HepG2 (cell line): ENCODE measurements around the gene CXXC5. TPM values are rescaled to one million over a fixed set of nuclear protein-coding genes. Genes with fewer than 3 reads are reported as not detected.

Experiments used
- ADNP ChIP-seq: sonication (generic); formaldehyde crosslinking; IDR thresholded peaks from 2 replicates; pipeline ENCODE4 v1.4.0; 2020; ENCODE audit warnings: missing genetic modification reagents
- CBX5 ChIP-seq: sonication (generic); formaldehyde crosslinking; IDR thresholded peaks from 2 replicates; pipeline ENCODE4 v1.4.0; 2020; ENCODE audit warnings: missing genetic modification reagents, borderline replicate concordance
- CSRNP1 ChIP-seq: sonication (generic); formaldehyde crosslinking; IDR thresholded peaks from 2 replicates; pipeline ENCODE4 v1.8.1; 2023; ENCODE audit warnings: mild to moderate bottlenecking, missing genetic modification reagents
- EP300 ChIP-seq, 3 experiments: sonication (generic) in 1 of 3; formaldehyde crosslinking in 1 of 3; IDR thresholded peaks; 2 replicates each; pipeline versions ENCODE4 v1.5.1 to v1.6.1; 2011 to 2020; ENCODE audit warnings: low read depth in 2 of 3, low read length in 2 of 3, borderline replicate concordance in 1 of 3, improper control_type of control experiment in 1 of 3, mild to moderate bottlenecking in 1 of 3, missing genetic modification reagents in 1 of 3, moderate library complexity in 1 of 3
- HIC2 ChIP-seq: sonication (generic); formaldehyde crosslinking; IDR thresholded peaks from 2 replicates; pipeline ENCODE4 v1.9.0; 2022; ENCODE audit warnings: low read depth, missing genetic modification reagents
- HINFP ChIP-seq: sonication (generic); formaldehyde crosslinking; IDR thresholded peaks from 2 replicates; pipeline ENCODE4 v1.4.0; 2020; ENCODE audit warnings: low read depth, mild to moderate bottlenecking, missing genetic modification reagents
- HIVEP1 ChIP-seq: sonication (generic); formaldehyde crosslinking; IDR thresholded peaks from 2 replicates; pipeline ENCODE4 v1.4.0; 2020; ENCODE audit warnings: mild to moderate bottlenecking, missing genetic modification reagents
- MLLT10 ChIP-seq: sonication (generic); formaldehyde crosslinking; IDR thresholded peaks from 2 replicates; pipeline ENCODE4 v1.4.0; 2020; ENCODE audit warnings: missing genetic modification reagents
- POGZ ChIP-seq: sonication (generic); formaldehyde crosslinking; IDR thresholded peaks from 2 replicates; pipeline ENCODE4 v1.4.0; 2020; ENCODE audit warnings: mild to moderate bottlenecking, missing genetic modification reagents
- SALL1 ChIP-seq: sonication (generic); formaldehyde crosslinking; IDR thresholded peaks from 2 replicates; pipeline ENCODE4 v1.8.0; 2022; ENCODE audit warnings: mild to moderate bottlenecking, missing genetic modification reagents
- SRY ChIP-seq: sonication (generic); formaldehyde crosslinking; IDR thresholded peaks from 2 replicates; pipeline ENCODE4 v1.8.0; 2022; ENCODE audit warnings: mild to moderate bottlenecking, missing genetic modification reagents
- STAG1 ChIP-seq: sonication (generic); formaldehyde crosslinking; IDR thresholded peaks from 2 replicates; pipeline ENCODE4 v1.4.0; 2020; ENCODE audit warnings: missing genetic modification reagents
- TARDBP ChIP-seq: sonication (generic); formaldehyde crosslinking; IDR thresholded peaks from 2 replicates; pipeline ENCODE4 v1.8.0; 2022; ENCODE audit warnings: mild to moderate bottlenecking, missing genetic modification reagents
- TFAP4 ChIP-seq: sonication (generic); IDR thresholded peaks from 2 replicates; pipeline ENCODE4 v1.6.1; 2016; ENCODE audit warnings: low read depth, borderline replicate concordance
- ZNF513 ChIP-seq: sonication (generic); formaldehyde crosslinking; conservative IDR thresholded peaks from 2 replicates; pipeline ENCODE4 v1.5.0; 2020; ENCODE audit warnings: missing genetic modification reagents
- ZNF547 ChIP-seq: sonication (generic); formaldehyde crosslinking; IDR thresholded peaks from 2 replicates; pipeline ENCODE4 v1.5.1; 2020; ENCODE audit warnings: mild to moderate bottlenecking, missing genetic modification reagents
- polyA plus RNA-seq, 8 experiments: library from polyadenylated mRNA; depleted of rRNA in 3 of 8; stranded (reverse) in 7 of 8; unstranded in 1 of 8; fragments of >200 nt; fragmentation: Illumina TruSeq in 4 of 8; extraction: Trizol in 4 of 8; gene quantifications; 2 replicates each; pipeline versions ENCODE4 v1.2.1 to v1.2.3, GENCODE V29; 2011 to 2016; ENCODE audit warnings: low read depth in 4 of 8, missing spikeins in 1 of 8, mixed read lengths in 1 of 8; ENCODE audit not compliant: insufficient read depth in 1 of 8
- total RNA-seq, 5 experiments: library from RNA; depleted of rRNA; stranded (reverse); fragments of >200 nt; fragmentation: Illumina TruSeq; extraction: Trizol; gene quantifications; 2 replicates each; pipeline ENCODE4 v1.2.3, GENCODE V29; 2016; ENCODE audit warnings: low read depth in 1 of 5

Gene CXXC5
- total and polyA plus RNA-seq, 2 of the 13 experiments (the other 11 are each of a cell fraction or from before 2014, with no cell fraction given), result 32.3 to 33.0 TPM

GRCh38 chr5:139650031-139650688, 2.0 kb downstream of the CXXC5 start (continued):
- no peak; the same call in 1 of the 2 replicates for TF ChIP-seq ZNF547 (CRISPR knock-in tag)
- TF ChIP-seq HIC2 (CRISPR knock-in tag), result no peak
- no peak for TF ChIP-seq MLLT10 (CRISPR knock-in tag)
- no peak for TF ChIP-seq ZNF513 (CRISPR knock-in tag)
- 0 out of 2 replicates have a peak, but pooled peaks have one; percentile 5 for TF ChIP-seq HIVEP1 (CRISPR knock-in tag)
- TF ChIP-seq CSRNP1, result 0 out of 2 replicates have a peak, but pooled peaks have one; percentile 34
- 0 out of 2 replicates have a peak, but pooled peaks have one; percentile 26 for TF ChIP-seq SRY
- TF ChIP-seq TFAP4, result no peak
- no peak for TF ChIP-seq CBX5 (CRISPR knock-in tag)
- TF ChIP-seq SALL1, result peak; percentile 60
- peak; percentile 34; the same call in 1 of the 2 replicates for TF ChIP-seq POGZ (CRISPR knock-in tag)
- 0 out of 2 replicates have a peak, but pooled peaks have one; percentile 39 for TF ChIP-seq HINFP (CRISPR knock-in tag)
- 0 out of 2 replicates have a peak, but pooled peaks have one; percentile 39 for TF ChIP-seq TARDBP (CRISPR knock-in tag)
- TF ChIP-seq ADNP (CRISPR knock-in tag), result no peak
- peak; percentile 23; the same call in 1 of the 2 replicates for TF ChIP-seq STAG1 (CRISPR knock-in tag)
- peak in 1 of 2 experiments; percentile 55; a peak in 1 of 4 replicates for TF ChIP-seq EP300 (IDR thresholded peaks at IDR 0.05; ENCODE audit: low read depth in 2 of 2, low read length in 2 of 2)
- no peak for TF ChIP-seq EP300 (CRISPR knock-in tag; IDR thresholded peaks at IDR 0.05; ENCODE audit: borderline replicate concordance)
